ENCODE data around the gene PLEKHJ1.

Gene PLEKHJ1

DNA sequence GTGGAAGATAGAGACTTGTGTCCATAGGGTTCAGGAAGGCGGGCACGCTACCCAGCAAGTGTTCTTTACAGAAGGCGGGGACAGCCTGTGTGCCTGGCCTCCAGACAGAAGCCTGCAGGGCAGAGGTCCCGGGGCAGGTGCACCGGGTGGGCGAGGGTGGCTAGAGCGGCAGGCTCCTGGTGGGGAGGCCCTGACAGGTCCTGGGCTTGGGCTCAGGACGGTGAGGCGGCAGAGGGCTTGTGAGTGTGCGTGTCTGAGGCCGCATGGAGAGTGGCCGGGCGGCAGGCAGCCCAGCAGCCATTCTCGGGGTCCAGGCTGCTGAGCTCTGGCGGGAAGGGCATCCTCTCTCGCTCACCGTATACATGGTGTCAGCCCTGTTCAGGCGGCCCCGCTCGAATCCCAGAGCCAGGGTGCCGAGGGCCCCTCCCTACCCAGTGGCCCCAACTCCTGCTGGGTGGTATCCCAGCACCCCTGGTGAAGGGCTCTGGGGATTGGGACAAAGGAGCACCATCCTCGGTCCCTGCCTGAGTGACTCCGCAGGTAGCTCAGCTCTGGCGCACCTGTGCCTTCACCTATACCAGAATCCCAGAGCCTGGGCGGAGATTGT, 10.0 kb upstream of the PLEKHJ1 start:
- Histone ChIP-seq H3K27me3 (ENCODE audit: insufficient read depth, low read length, poor library complexity, severe bottlenecking) (no peaks in the 10 kb centered on the region), H3K36me3 (ENCODE audit: insufficient read depth, low read length) (peaks cover 78% of the 10 kb centered on the region; the same call in 1 of the 2 replicates), H3K9me3 (ENCODE audit: insufficient read depth, low read depth, low read length) (no peaks in the 10 kb centered on the region), H3K9ac (ENCODE audit: low read depth, low read length, poor library complexity, severe bottlenecking) (no peak overlapping the region), H3K4me2 (ENCODE audit: low read depth, low read length, poor library complexity, severe bottlenecking) (no peak overlapping the region), H3K79me2 (ENCODE audit: insufficient read depth, low read length) (peaks cover 44% of the 10 kb centered on the region), H2AFZ (ENCODE audit: low read length) (no peak overlapping the region), H3F3A (ENCODE audit: low read depth) (no peaks in the 10 kb centered on the region), H3K4me1 (ENCODE audit: insufficient read depth, low read length, poor library complexity, severe bottlenecking) (peaks cover 7% of the 10 kb centered on the region), H3K4me3 (ENCODE audit: low read length, poor library complexity, severe bottlenecking) (no peak overlapping the region), H3K9me2 (replicated peaks; ENCODE audit: low read depth, low read length) (no peaks in the 10 kb centered on the region), H4K20me1 (ENCODE audit: insufficient read depth, low read length, poor library complexity, severe bottlenecking) (peaks cover 42% of the 10 kb centered on the region)
- no peak for TF ChIP-seq EZH2phosphoT487 (IDR thresholded peaks at IDR 0.05; ENCODE audit: borderline replicate concordance)
- TF ChIP-seq, protein P1, sequence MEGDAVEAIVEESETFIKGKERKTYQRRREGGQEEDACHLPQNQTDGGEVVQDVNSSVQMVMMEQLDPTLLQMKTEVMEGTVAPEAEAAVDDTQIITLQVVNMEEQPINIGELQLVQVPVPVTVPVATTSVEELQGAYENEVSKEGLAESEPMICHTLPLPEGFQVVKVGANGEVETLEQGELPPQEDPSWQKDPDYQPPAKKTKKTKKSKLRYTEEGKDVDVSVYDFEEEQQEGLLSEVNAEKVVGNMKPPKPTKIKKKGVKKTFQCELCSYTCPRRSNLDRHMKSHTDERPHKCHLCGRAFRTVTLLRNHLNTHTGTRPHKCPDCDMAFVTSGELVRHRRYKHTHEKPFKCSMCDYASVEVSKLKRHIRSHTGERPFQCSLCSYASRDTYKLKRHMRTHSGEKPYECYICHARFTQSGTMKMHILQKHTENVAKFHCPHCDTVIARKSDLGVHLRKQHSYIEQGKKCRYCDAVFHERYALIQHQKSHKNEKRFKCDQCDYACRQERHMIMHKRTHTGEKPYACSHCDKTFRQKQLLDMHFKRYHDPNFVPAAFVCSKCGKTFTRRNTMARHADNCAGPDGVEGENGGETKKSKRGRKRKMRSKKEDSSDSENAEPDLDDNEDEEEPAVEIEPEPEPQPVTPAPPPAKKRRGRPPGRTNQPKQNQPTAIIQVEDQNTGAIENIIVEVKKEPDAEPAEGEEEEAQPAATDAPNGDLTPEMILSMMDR (conservative IDR thresholded peaks at IDR 0.05; ENCODE audit: low read length), result no peak

GRCh38 chr19:2245273-2245672, 9.1 kb upstream of the PLEKHJ1 start:
- no peaks in the 10 kb centered on the region for H3K9me2 ChIP-seq (replicated peaks; ENCODE audit: low read depth, low read length)
- no peaks in the 10 kb centered on the region for H3K9me3 ChIP-seq (ENCODE audit: insufficient read depth, low read depth, low read length)
- no peaks in the 10 kb centered on the region for H3F3A ChIP-seq (ENCODE audit: low read depth)
- H3K36me3 ChIP-seq (ENCODE audit: insufficient read depth, low read length), result peaks cover 78% of the 10 kb centered on the region; the same call in 1 of the 2 replicates
- H3K4me1 ChIP-seq (ENCODE audit: insufficient read depth, low read length, poor library complexity, severe bottlenecking), result peaks cover 16% of the 10 kb centered on the region
- no peak overlapping the region for H3K9ac ChIP-seq (ENCODE audit: low read depth, low read length, poor library complexity, severe bottlenecking)
- TF ChIP-seq EZH2phosphoT487 (IDR thresholded peaks at IDR 0.05; ENCODE audit: borderline replicate concordance), result no peak
- TF ChIP-seq, protein P1 (conservative IDR thresholded peaks at IDR 0.05; ENCODE audit: low read length), result no peak
- no peak overlapping the region for H2AFZ ChIP-seq (ENCODE audit: low read length)
- H3K27me3 ChIP-seq (ENCODE audit: insufficient read depth, low read length, poor library complexity, severe bottlenecking), result no peaks in the 10 kb centered on the region
- peaks cover 50% of the 10 kb centered on the region for H4K20me1 ChIP-seq (ENCODE audit: insufficient read depth, low read length, poor library complexity, severe bottlenecking)
- no peak overlapping the region for H3K4me3 ChIP-seq (ENCODE audit: low read length, poor library complexity, severe bottlenecking)
- H3K4me2 ChIP-seq (ENCODE audit: low read depth, low read length, poor library complexity, severe bottlenecking), result no peak overlapping the region
- H3K79me2 ChIP-seq (ENCODE audit: insufficient read depth, low read length), result peaks cover 53% of the 10 kb centered on the region

DNA sequence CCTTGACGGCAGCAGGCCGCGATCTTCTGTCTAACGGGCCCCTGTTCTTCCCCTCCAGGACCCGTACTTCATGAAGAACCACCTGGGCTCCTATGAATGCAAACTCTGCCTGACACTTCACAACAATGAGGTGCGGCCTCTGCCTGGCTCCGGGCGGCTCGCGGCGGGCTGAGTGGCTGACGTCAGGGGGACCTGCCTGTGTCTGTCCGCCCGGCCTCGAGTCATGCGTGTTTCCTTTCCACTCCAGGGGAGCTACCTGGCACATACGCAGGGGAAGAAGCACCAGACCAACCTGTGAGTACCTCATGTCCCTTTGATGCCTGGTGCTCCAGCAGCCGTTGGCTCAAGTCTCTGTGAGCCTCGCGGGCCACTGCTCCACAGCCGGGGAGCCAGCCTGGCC, 8.4 kb upstream of the PLEKHJ1 start:
- Histone ChIP-seq H3K4me3 (ENCODE audit: low read length, poor library complexity, severe bottlenecking) (no peak overlapping the region), H3K9me3 (ENCODE audit: insufficient read depth, low read depth, low read length) (no peaks in the 10 kb centered on the region), H3K27me3 (ENCODE audit: insufficient read depth, low read length, poor library complexity, severe bottlenecking) (no peaks in the 10 kb centered on the region), H3K36me3 (ENCODE audit: insufficient read depth, low read length) (peaks cover 70% of the 10 kb centered on the region; the same call in 1 of the 2 replicates), H3K79me2 (ENCODE audit: insufficient read depth, low read length) (peaks cover 61% of the 10 kb centered on the region), H3K4me2 (ENCODE audit: low read depth, low read length, poor library complexity, severe bottlenecking) (no peak overlapping the region), H3K4me1 (ENCODE audit: insufficient read depth, low read length, poor library complexity, severe bottlenecking) (peaks cover 21% of the 10 kb centered on the region), H4K20me1 (ENCODE audit: insufficient read depth, low read length, poor library complexity, severe bottlenecking) (peaks cover 58% of the 10 kb centered on the region), H3K9ac (ENCODE audit: low read depth, low read length, poor library complexity, severe bottlenecking) (no peak overlapping the region), H3F3A (ENCODE audit: low read depth) (peaks cover under 1% of the 10 kb centered on the region; the same call in 1 of the 2 replicates), H2AFZ (ENCODE audit: low read length) (no peak overlapping the region), H3K9me2 (replicated peaks; ENCODE audit: low read depth, low read length) (no peaks in the 10 kb centered on the region)
- TF ChIP-seq, protein P1 (conservative IDR thresholded peaks at IDR 0.05; ENCODE audit: low read length), result no peak

All from Loucy (cell line).